ENCODE results near the gene TGFBR2. TPM values are rescaled to one million over a fixed set of nuclear protein-coding genes. Genes with fewer than 3 reads are reported as not detected.
"Not testable (repeated sequence)": the region's sequence is repeated elsewhere in the genome, so short reads cannot be mapped to it uniquely, and the experiment has no call there.

TGFBR2 gene
- total RNA-seq, 3 donors from 2014 or later: 205 to 281 (median 243) TPM

GRCh38 chr3:30666572-30667279 is 60.3 kb downstream of the TGFBR2 start:
- Histone ChIP-seq H3K4me1 (no peaks in the 10 kb centered on the region), H3K27ac (peak overlapping the region in 1 of 2 donors; percentile 34), H3K27me3 (no peaks in the 10 kb centered on the region), H3K9me3 (no peaks in the 10 kb centered on the region), H3K4me3 (no peak overlapping the region), H3K36me3 (no peaks in the 10 kb centered on the region)
- TF ChIP-seq POLR2A (IDR thresholded peaks at IDR 0.05): no peak
- no peak for DNase-seq (ENCODE audit: low spot score in 2 of 2)
- intact Hi-C loops (cut with DNase I; ENCODE audit: low total_unique reads): no loop called here

GRCh38 chr3:30667280-30667651 is 60.9 kb downstream of the TGFBR2 start:
- Histone ChIP-seq H3K9me3 (no peaks in the 10 kb centered on the region), H3K27me3 (no peaks in the 10 kb centered on the region), H3K27ac (no peak overlapping the region), H3K4me1 (no peaks in the 10 kb centered on the region), H3K36me3 (no peaks in the 10 kb centered on the region), H3K4me3 (no peak overlapping the region)
- intact Hi-C loops (cut with DNase I; ENCODE audit: low total_unique reads): no loop called here
- DNase-seq (ENCODE audit: low spot score in 2 of 2): no peak
- TF ChIP-seq POLR2A (IDR thresholded peaks at IDR 0.05) (no peak), CTCF (IDR thresholded peaks at IDR 0.05) (no peak), POLR2AphosphoS5 (IDR thresholded peaks at IDR 0.05) (no peak)

GRCh38 chr3:30668051-30668609 is 61.7 kb downstream of the TGFBR2 start:
- H3K27ac ChIP-seq: peak overlapping the region in 1 of 2 donors; percentile 15
- TF ChIP-seq CTCF (IDR thresholded peaks at IDR 0.05): no peak
- no peak for TF ChIP-seq POLR2AphosphoS5 (IDR thresholded peaks at IDR 0.05)
- TF ChIP-seq POLR2A (IDR thresholded peaks at IDR 0.05): no peak
- no peaks in the 10 kb centered on the region for H3K36me3 ChIP-seq
- no peaks in the 10 kb centered on the region for H3K27me3 ChIP-seq
- DNase-seq (ENCODE audit: low spot score in 2 of 2): no peak
- H3K9me3 ChIP-seq: no peaks in the 10 kb centered on the region
- no peak overlapping the region for H3K4me3 ChIP-seq
- intact Hi-C loops (cut with DNase I; ENCODE audit: low total_unique reads): no loop called here
- no peaks in the 10 kb centered on the region for H3K4me1 ChIP-seq

GRCh38 chr3:30669360-30669934 is 63.0 kb downstream of the TGFBR2 start:
- H3K4me1 ChIP-seq; H3K9me3 ChIP-seq; intact Hi-C loops (cut with DNase I; ENCODE audit: low total_unique reads); H3K4me3 ChIP-seq; DNase-seq (ENCODE audit: low spot score in 2 of 2); H3K27ac ChIP-seq; H3K27me3 ChIP-seq; H3K36me3 ChIP-seq: not testable (repeated sequence)

GRCh38 chr3:30670292-30670691 is 63.9 kb downstream of the TGFBR2 start:
- Histone ChIP-seq H3K9me3 (no peaks in the 10 kb centered on the region), H3K36me3 (peaks cover 6% of the 10 kb centered on the region), H3K4me1 (no peaks in the 10 kb centered on the region), H3K27me3 (no peaks in the 10 kb centered on the region), H3K27ac (no peak overlapping the region), H3K4me3 (no peak overlapping the region)
- DNase-seq (ENCODE audit: low spot score in 2 of 2): no peak
- TF ChIP-seq CTCF (IDR thresholded peaks at IDR 0.05): no peak
- TF ChIP-seq POLR2A (IDR thresholded peaks at IDR 0.05): no peak
- TF ChIP-seq POLR2AphosphoS5 (IDR thresholded peaks at IDR 0.05): no peak
- intact Hi-C loops (cut with DNase I; ENCODE audit: low total_unique reads): no loop called here

GRCh38 chr3:30671527-30672286 is 65.3 kb downstream of the TGFBR2 start:
- Histone ChIP-seq H3K27ac (no peak overlapping the region), H3K27me3 (no peaks in the 10 kb centered on the region), H3K36me3 (peaks cover 6% of the 10 kb centered on the region), H3K4me1 (no peaks in the 10 kb centered on the region), H3K9me3 (no peaks in the 10 kb centered on the region), H3K4me3 (no peak overlapping the region)
- no peak for DNase-seq (ENCODE audit: low spot score in 2 of 2)
- TF ChIP-seq POLR2AphosphoS5 (IDR thresholded peaks at IDR 0.05) (no peak), POLR2A (IDR thresholded peaks at IDR 0.05) (no peak), CTCF (IDR thresholded peaks at IDR 0.05) (no peak)
- intact Hi-C loops (cut with DNase I; ENCODE audit: low total_unique reads): no loop called here
